ENCODE results near the gene SENP3. TPM values are rescaled to one million over a fixed set of nuclear protein-coding genes. Genes with fewer than 3 reads are reported as not detected.
A peak's percentile ranks its signal among the peaks of the same experiment; 100 is the strongest.

Gene SENP3
- total RNA-seq, 1 donor from 2014 or later: 57.6 TPM

GRCh38 chr17:7541074-7541621 is 20.6 kb upstream of the SENP3 start:
- TF ChIP-seq, protein P1, sequence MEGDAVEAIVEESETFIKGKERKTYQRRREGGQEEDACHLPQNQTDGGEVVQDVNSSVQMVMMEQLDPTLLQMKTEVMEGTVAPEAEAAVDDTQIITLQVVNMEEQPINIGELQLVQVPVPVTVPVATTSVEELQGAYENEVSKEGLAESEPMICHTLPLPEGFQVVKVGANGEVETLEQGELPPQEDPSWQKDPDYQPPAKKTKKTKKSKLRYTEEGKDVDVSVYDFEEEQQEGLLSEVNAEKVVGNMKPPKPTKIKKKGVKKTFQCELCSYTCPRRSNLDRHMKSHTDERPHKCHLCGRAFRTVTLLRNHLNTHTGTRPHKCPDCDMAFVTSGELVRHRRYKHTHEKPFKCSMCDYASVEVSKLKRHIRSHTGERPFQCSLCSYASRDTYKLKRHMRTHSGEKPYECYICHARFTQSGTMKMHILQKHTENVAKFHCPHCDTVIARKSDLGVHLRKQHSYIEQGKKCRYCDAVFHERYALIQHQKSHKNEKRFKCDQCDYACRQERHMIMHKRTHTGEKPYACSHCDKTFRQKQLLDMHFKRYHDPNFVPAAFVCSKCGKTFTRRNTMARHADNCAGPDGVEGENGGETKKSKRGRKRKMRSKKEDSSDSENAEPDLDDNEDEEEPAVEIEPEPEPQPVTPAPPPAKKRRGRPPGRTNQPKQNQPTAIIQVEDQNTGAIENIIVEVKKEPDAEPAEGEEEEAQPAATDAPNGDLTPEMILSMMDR (IDR thresholded peaks at IDR 0.05): no peak
- H3K36me3 ChIP-seq: no peaks in the 10 kb centered on the region
- intact Hi-C loops (cut with DNase I): no loop called here
- H3K4me1 ChIP-seq: peaks cover 4% of the 10 kb centered on the region
- H3K27me3 ChIP-seq: no peaks in the 10 kb centered on the region
- DNase-seq (no peak), ATAC-seq (no peak)
- H3K4me3 ChIP-seq: no peak overlapping the region
- H3K9me3 ChIP-seq: no peaks in the 10 kb centered on the region
- no peak overlapping the region for H3K27ac ChIP-seq

DNA sequence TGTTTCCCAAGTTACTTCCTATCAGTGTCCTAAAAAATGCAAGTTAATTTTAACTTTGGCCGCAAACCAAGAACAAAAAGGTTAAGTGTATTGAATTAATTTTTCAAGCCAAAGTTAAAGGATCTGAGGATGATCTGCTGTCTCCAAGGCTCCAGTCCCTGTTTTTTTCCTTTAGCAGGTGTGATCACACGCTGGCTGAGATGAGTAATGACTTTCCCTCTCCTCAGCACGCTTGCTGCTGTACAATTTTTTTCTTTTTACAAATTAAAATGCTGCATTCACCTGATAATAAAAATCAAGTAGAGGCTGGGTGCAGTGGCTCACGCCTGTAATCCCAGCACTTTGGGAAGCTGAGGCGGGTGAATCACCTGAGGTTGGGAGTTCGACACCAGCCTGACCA is 16.8 kb upstream of the SENP3 start:
- Histone ChIP-seq H3K36me3 (no peaks in the 10 kb centered on the region), H3K4me1 (peaks cover 9% of the 10 kb centered on the region), H3K27me3 (no peaks in the 10 kb centered on the region), H3K27ac (no peak overlapping the region), H3K4me3 (no peak overlapping the region), H3K9me3 (no peaks in the 10 kb centered on the region)
- intact Hi-C loops (cut with DNase I): no loop called here
- DNase-seq (no peak), ATAC-seq (no peak)
- TF ChIP-seq, protein P1 (IDR thresholded peaks at IDR 0.05): no peak

DNA sequence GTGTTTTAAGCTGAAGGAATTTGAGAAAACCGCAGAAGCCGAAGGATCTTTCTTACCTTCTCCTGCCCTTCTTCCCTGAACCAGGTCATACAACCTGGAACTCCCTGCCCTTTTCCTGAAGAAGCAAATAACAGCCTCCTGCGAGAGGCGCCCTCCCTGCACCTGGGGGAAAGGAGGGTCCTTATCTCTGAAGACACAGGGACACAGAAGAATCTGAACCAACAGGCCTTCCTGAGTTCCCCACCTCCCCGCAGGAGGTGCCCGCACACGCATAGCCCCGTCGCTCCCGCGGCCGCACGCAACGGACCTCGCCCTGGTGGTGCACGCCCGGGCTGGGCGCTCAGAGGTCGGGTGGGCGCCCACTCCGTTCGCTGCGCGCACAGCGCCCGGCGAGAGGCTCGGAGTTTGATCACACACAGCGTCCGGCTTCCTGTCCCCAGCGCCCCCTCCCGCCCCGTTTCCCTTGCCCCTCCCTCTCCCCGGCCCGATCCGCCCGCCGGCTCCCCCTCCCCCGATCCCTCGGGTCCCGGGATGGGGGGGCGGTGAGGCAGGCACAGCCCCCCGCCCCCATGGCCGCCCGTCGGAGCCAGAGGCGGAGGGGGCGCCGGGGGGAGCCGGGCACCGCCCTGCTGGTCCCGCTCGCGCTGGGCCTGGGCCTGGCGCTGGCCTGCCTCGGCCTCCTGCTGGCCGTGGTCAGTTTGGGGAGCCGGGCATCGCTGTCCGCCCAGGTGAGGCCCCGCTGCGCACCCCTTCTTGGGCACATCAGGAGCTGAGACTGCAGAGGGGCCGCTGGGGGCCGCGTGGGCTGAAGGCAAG is 12.9 kb upstream of the SENP3 start, which contains the start of gene TNFSF12:
Gene TNFSF12, plus strand, starts transcription at position 474 of the 816 bp plus-strand sequence. Its CDS starts 96 bp downstream, at position 570.
- H3K4me3 ChIP-seq: peak within 1 kb of the TSS; percentile 81
- ATAC-seq (peak; percentile 81), DNase-seq (peak; percentile 88)
- TF ChIP-seq, protein P1 (IDR thresholded peaks at IDR 0.05): peak; percentile 18
- peak within 1 kb of the TSS; percentile 92 for H3K27ac ChIP-seq
- H3K27me3 ChIP-seq: no peaks in the 10 kb centered on the region
- H3K9me3 ChIP-seq: no peaks in the 10 kb centered on the region
- peaks cover 29% of the 10 kb centered on the region for H3K4me1 ChIP-seq
- no peaks in the 10 kb centered on the region for H3K36me3 ChIP-seq
- intact Hi-C loops (cut with DNase I): no loop called here

DNA sequence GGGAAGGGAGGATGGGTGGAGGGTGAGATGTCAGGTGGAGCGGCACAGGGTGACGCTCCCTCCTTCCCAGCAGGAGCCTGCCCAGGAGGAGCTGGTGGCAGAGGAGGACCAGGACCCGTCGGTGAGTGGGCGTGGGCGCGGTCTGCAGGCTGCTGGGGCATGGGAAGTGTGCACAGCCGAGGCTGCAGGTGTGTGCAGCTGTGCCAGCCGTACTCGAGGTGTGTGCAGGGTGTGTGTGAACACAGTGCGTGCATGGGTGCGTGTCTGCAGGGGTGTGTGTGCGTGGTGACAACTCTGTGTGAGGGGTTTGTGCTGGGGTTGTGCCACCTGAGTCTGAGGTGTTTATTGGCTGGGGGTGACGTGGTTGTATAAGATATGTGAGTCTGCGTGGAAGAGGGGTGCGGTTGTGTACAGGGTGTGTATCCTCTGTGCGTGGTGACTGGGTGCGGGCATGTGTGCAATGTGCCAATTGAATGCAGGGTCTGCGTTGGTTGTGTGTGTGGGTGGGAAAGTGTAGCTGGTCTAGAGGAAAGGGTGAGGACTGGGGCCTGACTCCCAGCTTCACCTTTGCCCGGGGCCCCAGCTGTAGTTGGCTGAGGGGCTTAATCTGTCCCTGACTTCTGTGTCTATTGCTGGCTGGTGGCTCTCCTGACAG is 12.2 kb upstream of the SENP3 start:
- H3K27ac ChIP-seq: peak overlapping the region; percentile 92
- peaks cover 29% of the 10 kb centered on the region for H3K4me1 ChIP-seq
- TF ChIP-seq, protein P1 (IDR thresholded peaks at IDR 0.05): no peak
- no peaks in the 10 kb centered on the region for H3K9me3 ChIP-seq
- DNase-seq (peak; percentile 80), ATAC-seq (peak; percentile 77)
- H3K4me3 ChIP-seq: peak overlapping the region; percentile 81
- H3K36me3 ChIP-seq: no peaks in the 10 kb centered on the region
- no peaks in the 10 kb centered on the region for H3K27me3 ChIP-seq
- intact Hi-C loops (cut with DNase I): no loop called here

DNA sequence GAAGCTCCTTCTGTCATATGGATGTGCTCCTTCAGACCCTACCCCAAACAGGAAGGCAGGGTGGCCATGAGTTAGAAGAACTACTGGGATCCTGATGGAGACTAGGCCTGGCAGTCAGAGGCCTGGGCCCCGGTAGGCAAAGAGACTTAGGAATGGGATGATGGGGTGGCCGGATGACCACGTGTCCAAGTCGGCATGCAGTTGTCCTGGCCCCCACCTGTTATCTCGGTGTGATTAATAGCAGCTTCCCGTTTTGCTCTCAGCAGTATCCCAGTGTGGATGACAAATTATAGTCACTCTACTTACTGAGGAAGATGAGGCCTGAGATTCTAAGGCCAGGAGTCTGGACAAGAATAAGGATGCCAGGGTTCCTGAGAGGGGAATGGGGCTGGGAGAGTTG is 11.4 kb upstream of the SENP3 start:
- TF ChIP-seq, protein P1 (IDR thresholded peaks at IDR 0.05): no peak
- Histone ChIP-seq H3K27ac (peak overlapping the region; percentile 92), H3K27me3 (no peaks in the 10 kb centered on the region), H3K4me3 (peak overlapping the region; percentile 81), H3K36me3 (no peaks in the 10 kb centered on the region), H3K9me3 (no peaks in the 10 kb centered on the region), H3K4me1 (peaks cover 25% of the 10 kb centered on the region)
- intact Hi-C loops (cut with DNase I): no loop called here
- DNase-seq: no peak
- ATAC-seq: no peak
